ENCODE results near the gene STPG4. TPM values are rescaled to one million over a fixed set of nuclear protein-coding genes. Genes with fewer than 3 reads are reported as not detected.

The STPG4 gene
- total RNA-seq, 1 experiment from 2014 or later, result 0.13 TPM

DNA sequence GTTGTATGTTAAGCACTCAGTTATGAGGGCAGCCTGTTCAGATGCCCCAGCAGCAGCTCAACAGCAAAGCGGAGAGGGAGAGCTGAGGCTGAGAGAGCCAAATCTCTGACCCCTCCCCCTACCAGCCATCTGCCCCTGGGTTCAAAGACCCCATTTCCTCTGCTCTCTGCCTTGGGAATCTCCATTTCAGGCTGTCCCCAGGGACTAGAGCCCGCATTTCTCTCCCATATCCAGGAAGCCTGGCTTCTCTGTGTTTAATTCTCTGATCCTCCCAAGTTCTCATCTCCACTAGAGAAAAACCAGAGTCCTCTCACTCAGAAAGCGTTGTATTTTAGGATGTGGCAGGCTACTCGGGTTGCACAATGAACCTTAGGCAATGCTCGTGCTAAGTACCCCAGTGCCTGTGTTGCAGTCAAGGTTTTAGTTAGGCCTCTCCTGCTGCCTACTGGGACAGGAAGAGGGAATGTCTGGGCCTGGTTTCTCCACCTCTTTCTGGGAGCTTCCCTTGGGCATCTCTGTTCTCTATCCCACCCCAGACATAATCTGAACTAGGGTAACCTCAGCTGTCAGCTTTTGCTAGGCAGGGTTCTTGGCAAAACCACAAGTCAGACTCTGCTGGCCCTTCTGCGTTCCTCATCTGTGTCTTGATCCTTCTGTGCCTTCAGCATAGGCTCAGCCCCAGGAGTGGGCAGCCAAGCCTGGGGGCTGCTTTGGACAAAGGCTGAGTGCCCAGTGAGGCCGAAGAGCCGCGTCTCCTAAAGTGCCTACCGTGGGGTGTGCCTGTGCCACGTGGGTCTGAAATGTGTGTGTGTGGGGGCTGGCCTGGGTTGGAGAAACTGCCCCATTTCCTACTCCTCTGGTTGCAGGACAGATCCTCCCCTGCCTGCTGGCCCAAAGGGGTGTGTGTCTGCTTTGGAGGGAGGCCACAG, 96.8 kb downstream of the STPG4 start:
- no peaks in the 10 kb centered on the region for H4K20me1 ChIP-seq (ENCODE audit: control insufficient read depth, insufficient read depth, insufficient read length)
- H3K79me1 ChIP-seq (ENCODE audit: insufficient read depth, low read depth, low read length, poor library complexity, severe bottlenecking), result no peaks in the 10 kb centered on the region
- H2AK5ac ChIP-seq (ENCODE audit: insufficient read length, low read length), result no peak overlapping the region
- peaks cover 13% of the 10 kb centered on the region; the same call in 1 of the 2 replicates for H3K4me1 ChIP-seq (ENCODE audit: insufficient read depth, low read length)
- no peak overlapping the region for H4K5ac ChIP-seq (ENCODE audit: insufficient read length, low read depth, low read length)
- DNase-seq, result no peak
- peaks cover 0 to 3% (median 0%) of the 10 kb centered on the region in 3 experiments; a peak in 2 of 7 replicates for H3K36me3 Mint-ChIP-seq (ENCODE audit: insufficient read depth in 1 of 3, low read depth in 3 of 3)
- no peak overlapping the region for H3K27ac ChIP-seq (ENCODE audit: insufficient read length, low read depth, low read length)
- no peak overlapping the region for H3K56ac ChIP-seq (ENCODE audit: insufficient read length, low read depth, low read length)
- H2AFZ ChIP-seq (ENCODE audit: low read length), result no peak overlapping the region
- no peak overlapping the region for H2BK20ac ChIP-seq (ENCODE audit: low read depth, low read length, poor library complexity, severe bottlenecking)
- H2BK15ac ChIP-seq (ENCODE audit: low read depth, low read length), result no peak overlapping the region
- H3K4me3 Mint-ChIP-seq, result no peak overlapping the region; a peak in 1 of 5 replicates
- H3K14ac ChIP-seq (ENCODE audit: insufficient read depth, low read length), result peak overlapping the region; percentile 17; the same call in 1 of the 2 replicates
- H3K27me3 Mint-ChIP-seq (ENCODE audit: low read depth), result no peaks in the 10 kb centered on the region
- H2BK120ac ChIP-seq (ENCODE audit: low read depth, low read length, poor library complexity, severe bottlenecking), result no peak overlapping the region
- no peak overlapping the region for H2BK5ac ChIP-seq (ENCODE audit: insufficient read length, low read length)
- WGBS (ENCODE audit: extremely low coverage, insufficient read length, low lambda C conversion rate), result no CpG with 5 or more reads among the region's 11 CpGs
- no peak overlapping the region for H3K4ac ChIP-seq (ENCODE audit: low read depth, low read length)
- no peak overlapping the region for H2BK12ac ChIP-seq (ENCODE audit: insufficient read length, low read depth, low read length)
- no peaks in the 10 kb centered on the region for H3K27me3 ChIP-seq (ENCODE audit: insufficient read depth, low read length)
- H3K9me3 Mint-ChIP-seq, result no peaks in the 10 kb centered on the region
- H3K4me1 Mint-ChIP-seq, result peaks cover 29 to 34% of the 10 kb centered on the region in 2 experiments
- H3K18ac ChIP-seq (ENCODE audit: insufficient read length, low read depth, low read length), result no peak overlapping the region
- no peaks in the 10 kb centered on the region for H3K9me3 ChIP-seq (ENCODE audit: control insufficient read depth, low read depth, low read length)
- TF ChIP-seq, protein P1, sequence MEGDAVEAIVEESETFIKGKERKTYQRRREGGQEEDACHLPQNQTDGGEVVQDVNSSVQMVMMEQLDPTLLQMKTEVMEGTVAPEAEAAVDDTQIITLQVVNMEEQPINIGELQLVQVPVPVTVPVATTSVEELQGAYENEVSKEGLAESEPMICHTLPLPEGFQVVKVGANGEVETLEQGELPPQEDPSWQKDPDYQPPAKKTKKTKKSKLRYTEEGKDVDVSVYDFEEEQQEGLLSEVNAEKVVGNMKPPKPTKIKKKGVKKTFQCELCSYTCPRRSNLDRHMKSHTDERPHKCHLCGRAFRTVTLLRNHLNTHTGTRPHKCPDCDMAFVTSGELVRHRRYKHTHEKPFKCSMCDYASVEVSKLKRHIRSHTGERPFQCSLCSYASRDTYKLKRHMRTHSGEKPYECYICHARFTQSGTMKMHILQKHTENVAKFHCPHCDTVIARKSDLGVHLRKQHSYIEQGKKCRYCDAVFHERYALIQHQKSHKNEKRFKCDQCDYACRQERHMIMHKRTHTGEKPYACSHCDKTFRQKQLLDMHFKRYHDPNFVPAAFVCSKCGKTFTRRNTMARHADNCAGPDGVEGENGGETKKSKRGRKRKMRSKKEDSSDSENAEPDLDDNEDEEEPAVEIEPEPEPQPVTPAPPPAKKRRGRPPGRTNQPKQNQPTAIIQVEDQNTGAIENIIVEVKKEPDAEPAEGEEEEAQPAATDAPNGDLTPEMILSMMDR (conservative IDR thresholded peaks at IDR 0.05), result no peak
- no peak overlapping the region for H3K4me2 ChIP-seq (ENCODE audit: insufficient read depth, insufficient read length, low read length)
- no peaks in the 10 kb centered on the region for H3K79me2 ChIP-seq (ENCODE audit: insufficient read depth, low read length)
- no peak overlapping the region for H3K23ac ChIP-seq (ENCODE audit: insufficient read length, low read depth, low read length)
- no peak overlapping the region for H4K91ac ChIP-seq (ENCODE audit: insufficient read length, low read depth, low read length)
- no peak overlapping the region for H4K8ac ChIP-seq (replicated peaks; ENCODE audit: insufficient read length, low read depth, low read length)
- H3T11ph ChIP-seq (ENCODE audit: low read length), result no peak overlapping the region
- no peaks in the 10 kb centered on the region for H3K23me2 ChIP-seq (ENCODE audit: insufficient read length, low read depth, low read length, poor library complexity, severe bottlenecking)
- peak overlapping the region; percentile 75 to 87 (median 78) for H3K27ac Mint-ChIP-seq
- no peak overlapping the region for H3K9ac ChIP-seq (ENCODE audit: extremely low read depth, insufficient read length, low read length)
